ENCODE data around the gene CTNNBIP1.

Gene CTNNBIP1

GRCh38 chr1:9903801-9904527 is 6.1 kb downstream of the CTNNBIP1 start:
- peak; percentile 85 for DNase-seq

GRCh38 chr1:9902060-9902452 is 8.0 kb downstream of the CTNNBIP1 start:
- no peak for DNase-seq

- DNase-seq, result no peak
These were observed 8.7 kb downstream of the CTNNBIP1 start for GRCh38 chr1:9901148-9902059.

- no peak for DNase-seq
These were observed 9.7 kb downstream of the CTNNBIP1 start for GRCh38 chr1:9900142-9901043.

GRCh38 chr1:9894115-9894514 is 16.0 kb downstream of the CTNNBIP1 start:
- no peak for DNase-seq

GRCh38 chr1:9892563-9893528 is 17.2 kb downstream of the CTNNBIP1 start:
- no peak for DNase-seq

GRCh38 chr1:9891207-9891606 is 18.9 kb downstream of the CTNNBIP1 start:
- DNase-seq, result no peak

- DNase-seq, result no peak
These were observed 19.8 kb downstream of the CTNNBIP1 start for GRCh38 chr1:9890224-9890731.

GRCh38 chr1:9889411-9889810 is 20.7 kb downstream of the CTNNBIP1 start:
- DNase-seq, result no peak

GRCh38 chr1:9888886-9889285 is 21.2 kb downstream of the CTNNBIP1 start:
- no peak for DNase-seq

GRCh38 chr1:9887070-9887469 is 23.0 kb downstream of the CTNNBIP1 start:
- DNase-seq, result no peak

GRCh38 chr1:9886092-9886742 is 23.9 kb downstream of the CTNNBIP1 start:
- DNase-seq, result no peak

- no peak for DNase-seq
These were observed 25.3 kb downstream of the CTNNBIP1 start for GRCh38 chr1:9884805-9885204.

GRCh38 chr1:9883585-9884449 is 26.3 kb downstream of the CTNNBIP1 start:
- DNase-seq, result no peak

GRCh38 chr1:9882945-9883303 is 27.1 kb downstream of the CTNNBIP1 start:
- DNase-seq, result no peak

- peak; percentile 20 for DNase-seq
These were observed 27.6 kb downstream of the CTNNBIP1 start for GRCh38 chr1:9882296-9882944.

GRCh38 chr1:9881838-9882249 is 28.2 kb downstream of the CTNNBIP1 start:
- no peak for DNase-seq

- no peak for DNase-seq
These were observed 31.7 kb downstream of the CTNNBIP1 start for GRCh38 chr1:9878404-9878803.

GRCh38 chr1:9877962-9878361 is 32.1 kb downstream of the CTNNBIP1 start:
- DNase-seq, result no peak

- DNase-seq, result no peak
These were observed 34.5 kb downstream of the CTNNBIP1 start for GRCh38 chr1:9875636-9876000.

All from activated CD4-positive, alpha-beta T cell treated with anti-CD3 and anti-CD28 coated beads, Interleukin-10, Interleukin-2, amounts not matched to agents 100 ng/mL and 50 ng/mL, durations not matched to agents 16 hours and 8 hours (primary cell).